Activated naive CD4-positive, alpha-beta T cell (primary cell): ENCODE results near the gene CRHR2.

Experiments
- DNase-seq, 4 experiments: peaks; one replicate each; lab custom pipeline; 2025; lab: John Stamatoyannopoulos, UW

The CRHR2 gene

DNA sequence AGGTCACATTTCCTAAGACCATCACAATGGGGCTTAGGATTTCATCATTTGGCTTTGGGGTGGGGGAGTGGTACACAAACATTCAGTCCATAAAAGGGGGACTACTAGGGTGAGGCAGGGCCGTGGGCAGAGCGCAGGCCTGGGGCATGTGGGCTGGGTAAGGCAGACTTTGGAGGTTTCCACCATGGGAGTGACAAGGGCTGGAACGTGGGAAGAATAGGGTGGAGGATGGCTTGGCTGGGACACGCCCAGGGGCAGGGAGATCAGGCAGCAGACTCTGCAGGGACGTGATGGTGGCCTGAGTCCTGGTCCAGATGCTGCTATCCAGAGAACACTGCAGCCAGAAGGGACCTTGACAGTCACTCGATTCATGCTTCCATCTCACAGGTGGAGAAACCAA lies 24.7 kb upstream of the CRHR2 start:
- no peak for DNase-seq

DNA sequence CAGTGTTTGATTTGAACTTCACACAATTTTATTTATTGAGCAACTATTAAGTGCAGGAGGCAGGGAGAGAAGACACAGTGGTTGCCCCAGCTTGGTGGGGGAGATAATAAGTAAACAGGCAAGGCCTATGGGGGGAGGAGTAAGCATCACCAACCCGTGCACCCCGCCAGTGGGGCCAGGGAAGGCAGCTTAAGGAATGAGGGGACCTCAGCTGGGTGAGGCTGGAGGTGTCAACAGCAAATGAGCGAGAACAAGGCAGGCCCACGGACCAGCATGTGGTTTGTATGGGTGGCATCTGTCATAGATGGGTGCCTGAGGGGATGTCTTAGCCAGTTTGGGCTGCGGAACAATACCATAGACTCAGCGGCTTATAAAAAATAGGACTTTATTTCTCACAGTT lies 24.1 kb upstream of the CRHR2 start:
- no peak for DNase-seq

DNA sequence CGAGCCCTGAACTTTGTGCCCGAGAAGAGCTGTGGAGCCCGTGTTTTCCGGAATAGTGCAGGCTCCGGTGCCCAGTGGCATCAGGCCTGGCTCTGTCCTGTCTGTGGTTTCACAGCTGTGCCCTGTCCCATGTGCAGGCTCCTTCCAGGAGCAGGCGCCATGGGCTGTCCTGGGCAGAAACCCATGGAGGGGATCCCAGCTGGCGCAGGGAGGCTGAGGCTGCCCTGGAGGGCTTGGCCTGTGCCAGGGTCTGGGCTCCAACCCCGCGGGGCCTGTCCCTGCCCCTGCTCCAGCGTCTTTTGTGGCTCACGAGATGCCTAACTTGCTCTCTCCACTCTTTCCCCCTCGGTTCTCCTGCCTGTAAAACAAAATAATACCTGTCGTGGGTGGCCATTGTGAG lies 23.3 kb upstream of the CRHR2 start:
- DNase-seq, result no peak

DNA sequence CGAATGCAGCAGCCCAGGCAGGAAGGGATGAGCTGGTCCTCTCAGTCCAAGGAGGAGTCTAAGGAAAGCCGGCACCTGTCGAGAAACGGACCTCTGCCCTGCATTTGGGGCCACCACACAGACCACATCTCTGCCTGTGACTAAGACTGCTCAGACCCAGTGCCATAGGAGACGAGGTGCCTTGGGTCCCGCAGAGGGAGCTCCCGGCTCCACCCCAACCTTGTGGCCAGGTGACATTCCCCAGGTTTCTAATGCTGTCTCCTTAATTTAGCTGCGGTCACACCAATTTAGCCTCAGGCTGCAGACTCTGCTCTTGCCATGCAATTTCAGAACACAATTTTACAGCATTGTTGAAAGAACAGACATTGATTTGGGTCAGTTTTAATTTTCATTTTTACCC lies 22.8 kb upstream of the CRHR2 start:
- no peak for DNase-seq

DNA sequence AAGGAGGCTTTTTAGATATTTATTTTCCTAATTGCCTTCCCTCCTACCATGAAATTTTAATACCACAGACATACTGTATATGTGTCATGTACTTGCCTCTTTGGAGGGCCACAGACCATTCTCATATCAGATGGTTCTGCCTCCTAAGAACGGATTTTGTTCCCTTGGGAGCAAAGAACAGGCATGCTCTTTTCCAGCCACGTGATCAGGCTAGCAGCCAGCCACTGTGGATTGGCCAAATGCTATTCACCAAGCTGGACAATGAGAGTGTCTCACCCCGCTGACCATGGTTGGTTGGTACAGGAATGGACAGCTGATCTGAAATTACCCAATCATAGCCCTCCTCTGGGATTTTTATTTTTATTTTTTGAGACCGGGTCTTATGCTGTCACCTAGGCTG lies 21.5 kb upstream of the CRHR2 start:
- no peak for DNase-seq

DNA sequence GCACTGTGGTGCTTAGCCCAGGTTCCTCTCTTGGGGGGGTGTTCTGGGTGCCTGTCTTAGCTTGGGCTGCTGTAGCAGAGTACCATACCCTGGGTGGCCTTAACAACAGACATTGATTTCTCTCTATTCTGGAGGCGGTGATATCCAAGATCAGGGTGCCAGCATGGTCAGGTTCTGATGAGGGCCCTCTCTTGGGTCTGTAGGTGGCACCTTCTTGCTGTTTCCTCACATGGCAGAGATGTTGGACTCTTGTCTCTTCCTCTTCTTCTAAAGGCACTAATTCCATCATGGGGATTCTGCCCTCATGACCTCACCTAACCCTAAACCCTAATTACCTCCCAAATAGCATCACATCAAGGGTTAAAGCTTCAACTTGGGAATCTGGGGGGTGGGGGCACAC lies 19.9 kb upstream of the CRHR2 start:
- peak in 1 of 4 experiments; percentile 7 for DNase-seq

DNA sequence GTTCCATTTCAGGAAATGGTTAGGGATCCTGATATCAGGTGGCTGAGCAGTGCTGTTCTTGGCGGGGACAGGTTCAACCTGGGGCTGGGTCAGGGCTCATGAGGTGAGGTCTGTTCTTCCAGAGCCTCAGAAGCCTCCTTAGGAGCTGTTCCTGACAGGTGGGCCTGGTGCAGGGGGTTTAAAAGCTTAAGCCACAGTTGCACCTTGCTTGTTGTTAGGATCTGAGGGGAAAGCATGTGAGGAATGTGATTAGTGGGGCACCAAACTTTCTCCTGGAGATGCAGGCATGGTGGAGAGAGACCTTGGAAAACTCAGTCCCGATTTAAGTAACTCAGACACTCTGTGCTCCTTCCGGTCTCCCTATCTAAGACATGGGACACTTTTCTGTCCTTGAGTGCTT lies 18.7 kb upstream of the CRHR2 start:
- DNase-seq, result no peak

DNA sequence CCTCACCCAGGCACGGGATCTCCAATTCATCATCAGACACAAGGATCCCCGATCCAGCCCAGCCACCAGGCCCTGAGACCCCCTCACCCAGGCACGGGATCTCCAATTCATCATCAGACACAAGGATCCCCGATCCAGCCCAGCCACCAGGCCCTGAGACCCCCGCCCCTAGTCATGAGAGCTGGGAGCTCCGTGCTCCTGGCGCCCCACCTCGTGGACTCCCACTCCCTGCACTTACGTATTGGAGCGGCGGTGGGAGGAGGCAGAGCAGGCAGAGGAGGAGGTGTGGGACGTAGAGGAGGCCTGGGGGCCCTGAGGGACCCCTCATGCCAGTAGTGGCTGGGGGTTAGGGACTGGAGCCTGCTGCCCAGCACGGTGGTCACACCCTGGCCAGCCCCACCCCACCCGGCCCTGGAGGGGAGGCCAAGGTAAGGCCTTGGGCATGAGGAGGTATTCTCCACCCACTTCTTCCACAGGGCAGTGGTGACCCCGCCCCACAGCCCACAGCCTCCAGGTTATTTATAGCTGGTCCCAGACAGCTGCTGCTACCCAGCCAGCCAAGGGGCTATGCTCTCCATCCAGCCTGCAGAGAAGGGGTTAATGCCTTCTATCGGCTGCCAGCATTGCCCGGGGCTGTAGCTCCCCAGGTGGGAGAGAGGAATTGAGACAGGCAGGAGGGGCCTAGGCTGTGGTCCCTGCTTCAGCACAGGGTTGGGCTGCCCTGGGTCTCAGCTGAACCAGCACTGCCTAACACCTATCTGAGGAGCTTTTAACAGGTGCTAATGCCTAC lies 17.6 kb upstream of the CRHR2 start:
- DNase-seq, result no peak

DNA sequence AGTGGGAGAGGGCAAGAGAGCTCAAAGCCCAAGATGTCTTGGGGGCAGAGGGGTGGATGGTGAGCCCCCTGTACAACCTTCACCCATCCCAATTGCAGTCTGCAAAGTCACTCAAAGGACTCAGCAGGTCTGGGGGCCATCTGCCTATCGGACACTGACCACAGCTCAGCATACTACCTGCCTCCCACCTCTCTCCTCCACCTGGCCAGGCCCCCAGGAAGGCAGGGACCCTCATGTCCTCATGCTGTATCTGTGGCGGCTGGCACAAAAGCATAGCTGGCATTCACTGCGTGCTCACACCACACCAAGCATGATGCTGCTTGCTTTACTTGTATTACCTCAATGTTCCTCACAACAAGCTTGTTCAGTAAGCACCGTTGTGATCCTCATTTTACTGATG lies 16.2 kb upstream of the CRHR2 start:
- no peak for DNase-seq

DNA sequence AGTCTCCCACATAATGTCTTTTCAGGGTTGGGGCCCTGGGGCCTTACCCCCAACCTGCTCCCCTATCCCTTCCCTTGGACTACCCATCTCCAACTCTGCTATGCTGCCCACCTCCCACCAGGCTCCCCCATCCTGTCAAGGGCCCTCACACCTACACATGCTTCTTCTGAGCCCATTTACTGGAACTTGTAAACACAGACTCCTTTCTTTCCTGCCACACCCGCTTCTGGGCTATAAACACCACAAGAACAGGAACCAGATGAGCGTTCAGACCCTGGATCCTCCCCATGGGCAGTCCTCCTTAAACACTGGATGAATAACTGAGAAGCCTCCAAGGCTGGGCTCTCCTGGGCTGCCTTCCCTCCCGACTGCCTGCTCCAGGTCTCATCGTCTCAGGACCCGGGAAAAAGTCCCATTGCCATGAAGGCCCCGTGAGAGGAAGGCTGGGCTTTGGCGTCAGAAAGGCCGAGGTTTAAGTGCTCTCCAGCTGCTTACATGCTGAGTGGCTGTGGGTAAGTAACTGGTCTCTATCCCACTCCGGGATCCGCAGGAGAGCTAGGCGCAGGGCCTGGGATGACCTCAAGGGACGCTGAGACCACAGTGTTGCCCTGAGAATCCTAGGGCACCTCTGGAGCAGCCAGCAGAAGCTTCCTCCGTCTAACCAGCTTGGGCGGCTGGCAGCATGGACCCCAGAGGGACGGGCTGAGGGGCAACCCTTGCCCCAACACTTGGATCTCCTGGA lies 15.6 kb upstream of the CRHR2 start:
- peak in 1 of 4 experiments; percentile 7 for DNase-seq

DNA sequence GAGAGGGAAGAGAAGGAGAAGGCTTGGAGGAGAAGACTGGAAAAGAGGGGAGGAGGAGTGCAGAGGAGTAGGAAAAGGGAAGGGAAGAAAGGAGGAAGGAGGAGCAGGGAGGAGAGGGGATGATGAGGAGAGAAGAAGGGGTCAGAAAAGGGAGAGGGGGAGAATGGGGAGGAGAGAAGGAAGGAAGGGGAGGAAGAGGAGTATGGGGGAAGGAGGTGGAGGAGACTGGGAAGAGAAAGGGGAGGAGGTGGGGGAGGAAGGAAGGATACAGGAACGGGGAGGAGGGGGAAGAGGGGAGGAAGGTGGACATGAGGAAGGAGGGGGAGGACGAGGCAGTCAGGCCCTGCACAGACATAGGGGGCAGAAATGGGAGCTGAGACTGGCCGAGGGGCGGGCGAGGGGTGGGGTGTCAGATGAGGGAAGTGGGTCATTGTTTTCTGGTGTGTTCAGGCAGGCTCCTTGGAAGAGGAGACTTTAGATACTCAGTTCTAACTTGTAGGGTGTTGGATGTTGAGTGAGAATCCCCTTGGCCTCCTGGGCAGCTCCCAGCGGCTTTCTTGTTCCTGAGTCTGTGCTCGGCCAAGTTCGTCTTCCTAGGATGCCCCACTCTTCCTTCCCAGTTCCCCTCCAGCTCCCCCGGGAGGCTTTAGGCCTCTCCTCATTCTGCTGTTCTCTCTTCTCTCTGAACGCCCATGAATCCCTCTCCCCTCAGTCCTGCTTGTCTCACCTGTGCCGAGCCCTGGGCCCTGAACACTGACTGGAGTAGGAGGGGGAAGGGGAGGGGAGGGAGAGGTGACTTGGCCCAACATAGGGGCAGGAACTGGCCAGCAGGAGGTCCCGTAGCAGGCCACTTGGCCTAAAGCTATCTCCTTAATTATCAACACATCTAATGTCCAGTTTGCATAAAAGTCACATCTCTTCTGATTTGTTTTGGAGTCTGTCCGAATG lies 12.8 kb upstream of the CRHR2 start:
- no peak for DNase-seq

DNA sequence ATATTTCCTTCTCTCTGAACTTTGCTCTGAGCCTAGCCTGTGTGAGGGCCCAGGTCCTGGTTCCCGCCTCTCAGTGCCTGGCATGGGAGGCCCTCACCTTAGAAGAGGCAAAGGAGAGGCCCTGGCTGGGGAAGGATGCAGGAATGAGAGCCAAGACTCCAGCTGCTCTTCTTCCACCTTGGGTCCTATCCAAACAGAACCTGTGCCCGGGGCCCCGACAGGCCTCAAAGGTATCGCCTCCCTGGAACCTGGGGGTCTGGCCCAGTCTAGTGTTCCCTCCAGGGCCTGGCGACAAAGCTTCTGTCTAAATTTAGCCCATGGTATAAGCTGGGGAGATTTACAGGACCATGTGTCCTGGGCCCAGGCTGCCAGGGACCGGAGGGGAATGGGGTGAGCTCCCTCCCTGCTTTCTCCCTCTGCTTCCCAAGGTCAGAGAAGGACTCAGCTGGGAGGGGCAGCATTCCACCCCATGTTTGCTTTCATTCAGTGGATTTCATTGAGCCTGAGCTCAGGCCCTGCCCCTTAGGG lies 12.0 kb upstream of the CRHR2 start:
- no peak for DNase-seq

DNA sequence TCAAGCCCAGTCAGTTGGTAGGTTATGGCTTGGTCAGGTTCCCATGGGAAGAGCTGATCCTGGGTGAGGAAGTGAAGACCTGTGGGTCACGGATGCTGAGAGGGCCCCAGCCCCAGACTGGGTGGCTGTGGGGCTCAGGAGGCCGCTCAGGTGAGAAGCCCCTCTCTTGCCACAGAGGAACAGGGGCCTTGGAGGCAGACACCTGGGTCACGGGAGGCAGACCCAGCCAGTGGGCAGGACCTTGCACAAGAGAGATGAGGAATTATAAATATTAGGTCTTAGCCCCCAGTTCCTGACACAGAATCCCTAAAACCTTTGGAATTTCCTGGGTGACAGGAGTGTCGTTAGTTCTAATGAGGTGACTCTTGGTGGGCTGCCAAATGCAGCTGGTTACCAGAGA lies 10.6 kb upstream of the CRHR2 start:
- DNase-seq, result no peak

DNA sequence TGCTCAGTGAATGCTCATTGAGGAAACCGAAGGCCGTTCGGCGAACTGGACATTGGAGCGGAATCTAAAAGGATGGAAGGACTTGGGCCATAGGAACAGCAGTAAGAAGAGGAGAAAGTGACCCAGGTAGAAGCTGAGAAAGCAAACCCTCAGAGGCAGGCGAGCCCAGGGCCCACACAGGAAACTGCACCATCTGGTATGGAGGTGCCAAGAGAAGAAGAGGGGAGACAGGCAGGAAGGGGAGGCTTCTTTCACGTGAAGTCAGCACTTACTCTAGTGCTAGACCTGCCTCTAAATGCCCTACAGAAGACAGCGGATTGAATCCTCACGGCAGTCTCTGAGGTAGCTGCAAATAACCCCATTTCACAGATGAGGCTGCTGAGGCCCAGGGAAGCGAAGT lies 10.2 kb upstream of the CRHR2 start:
- no peak for DNase-seq

DNA sequence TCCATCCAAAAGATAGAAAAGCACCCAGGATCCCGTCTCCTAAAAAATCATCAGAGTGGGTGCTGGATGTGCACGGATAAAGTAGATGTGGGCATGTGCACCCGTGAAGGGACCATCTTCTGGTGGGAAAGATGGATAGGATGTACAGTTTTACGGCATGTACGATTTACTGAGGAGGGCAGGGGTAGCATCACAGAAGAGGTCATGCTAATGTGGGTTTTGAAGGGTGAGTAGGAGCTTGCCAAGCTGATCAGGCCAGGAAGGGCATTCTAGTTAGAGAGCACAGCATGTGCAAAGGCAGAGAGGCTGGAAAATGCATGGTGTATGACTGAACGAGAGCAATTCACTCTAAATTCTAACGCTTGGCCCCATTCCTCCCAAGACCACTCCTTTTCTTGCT lies 7.8 kb upstream of the CRHR2 start:
- no peak for DNase-seq

DNA sequence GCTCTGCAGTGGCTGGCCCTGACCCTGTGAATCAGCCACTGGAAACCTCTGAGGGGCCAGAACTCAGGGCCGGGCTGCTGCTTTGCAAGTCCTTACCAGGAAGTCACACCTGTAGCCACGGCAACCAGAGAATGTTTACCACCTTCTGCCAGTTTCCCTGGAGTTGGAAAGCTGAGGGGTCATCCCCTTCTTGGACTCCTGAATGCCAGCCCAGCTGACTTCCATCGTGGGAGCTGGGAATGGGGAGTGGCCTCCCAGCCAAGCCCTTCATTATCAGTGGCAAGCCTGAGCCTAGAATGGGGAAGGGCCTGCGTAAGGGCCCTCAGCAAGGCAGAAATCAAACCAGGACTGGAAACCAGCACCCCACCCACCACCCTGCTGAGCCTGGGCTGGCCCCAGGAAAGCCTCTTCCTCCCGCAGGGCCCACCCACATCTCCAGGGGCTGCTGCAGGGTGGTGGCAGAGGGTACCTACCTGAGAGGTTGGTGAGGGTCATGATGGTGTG lies 6.5 kb upstream of the CRHR2 start:
- no peak for DNase-seq

DNA sequence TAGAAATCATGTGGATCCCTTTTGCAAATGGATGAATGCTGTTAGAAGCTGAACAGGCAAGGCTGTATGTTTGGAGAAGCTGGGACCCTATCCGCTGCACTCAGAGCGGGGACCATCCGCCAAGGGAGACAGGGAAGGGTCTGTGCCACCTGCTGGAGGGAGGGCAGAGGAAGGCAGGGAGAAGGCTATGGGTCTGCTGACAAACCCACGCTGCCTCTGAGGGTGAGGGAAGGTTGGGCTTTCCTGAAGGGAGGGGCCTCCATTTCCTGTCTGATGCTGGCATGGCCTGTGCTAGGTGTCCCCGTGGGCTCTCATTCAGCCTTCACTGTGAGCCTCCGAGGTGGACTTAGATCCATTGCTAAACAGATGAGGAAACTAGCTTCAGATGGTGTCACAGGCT lies 5.3 kb upstream of the CRHR2 start:
- no peak for DNase-seq

DNA sequence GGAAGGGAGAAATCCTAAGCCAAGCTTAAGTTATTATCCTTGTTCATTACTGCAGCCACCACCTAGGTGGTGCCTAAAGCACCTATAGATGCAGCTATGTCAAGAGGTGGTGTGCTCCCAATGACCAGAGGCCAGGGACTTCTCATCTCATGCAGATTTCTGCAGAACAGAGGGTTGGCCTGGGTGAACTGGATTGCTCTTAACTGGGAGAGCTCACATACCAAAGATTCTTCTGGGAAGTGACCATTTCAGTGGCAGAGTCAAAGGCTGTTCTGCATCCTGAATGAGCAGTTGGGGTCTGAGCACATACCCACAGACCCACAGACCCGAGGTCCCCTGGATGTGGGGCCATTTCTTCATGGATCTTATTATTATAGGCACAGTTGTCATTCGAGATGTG lies 2.1 kb upstream of the CRHR2 start:
- no peak for DNase-seq

DNA sequence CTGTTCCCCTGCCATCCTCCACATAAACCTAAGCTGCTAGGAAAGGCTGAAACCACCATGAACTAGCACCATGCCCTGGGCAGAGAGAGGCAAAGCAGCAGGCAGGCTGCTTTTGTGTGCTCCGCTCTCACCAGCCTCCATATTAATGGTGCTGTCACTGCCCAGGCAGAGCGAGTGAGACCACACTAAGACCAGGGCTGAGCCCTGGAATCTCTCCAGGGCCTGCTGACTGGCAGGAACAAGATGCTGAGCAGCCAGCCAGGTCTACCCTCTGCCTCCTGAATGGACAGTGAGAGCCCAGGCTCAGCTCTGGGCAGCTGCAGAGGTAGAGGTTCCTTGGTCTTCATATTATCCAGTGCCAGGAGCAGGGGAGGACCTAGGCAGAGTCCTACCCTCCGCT lies 1.6 kb upstream of the CRHR2 start:
- no peak for DNase-seq

DNA sequence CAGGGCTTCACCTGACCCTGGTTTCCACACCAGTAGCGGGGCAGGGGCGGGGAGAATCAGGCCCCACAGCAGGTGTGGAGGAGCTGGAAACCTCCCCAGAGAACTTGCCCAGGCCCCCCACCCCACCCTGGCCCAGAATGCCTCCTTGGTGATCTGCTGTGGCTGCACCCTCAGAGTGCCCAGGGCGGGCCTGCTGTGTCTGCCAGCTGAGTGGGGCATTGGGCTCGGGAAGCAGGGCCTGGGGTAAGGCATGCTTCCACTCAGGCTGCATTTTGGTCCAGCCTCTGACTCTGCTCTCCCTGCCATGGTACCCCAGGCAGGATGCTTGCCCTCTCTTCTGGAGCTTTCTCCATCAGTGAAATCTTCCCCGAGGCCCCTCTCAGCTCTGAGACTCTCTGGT lies 1.1 kb upstream of the CRHR2 start:
- no peak for DNase-seq

DNA sequence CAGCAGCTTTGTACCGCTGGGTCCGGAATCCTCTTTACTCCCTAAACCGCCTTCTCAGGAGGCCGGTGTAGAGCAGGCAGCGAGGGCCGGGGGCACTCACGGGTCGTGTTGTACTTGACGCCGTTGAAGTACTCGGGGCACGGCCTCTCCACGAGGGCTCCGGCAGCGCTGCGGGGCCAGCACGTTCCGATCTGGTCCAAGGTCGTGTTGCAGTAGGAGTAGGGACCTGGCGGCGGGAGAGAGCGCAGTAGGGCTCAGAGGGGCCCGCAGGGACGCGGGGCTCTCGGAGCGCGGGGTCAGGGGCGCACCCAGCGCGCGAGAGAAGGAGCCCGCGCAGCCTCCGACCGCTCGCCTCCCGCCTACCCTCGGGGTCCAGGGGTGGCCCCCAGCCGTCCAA lies 443 bp downstream of the CRHR2 start:
- no peak for DNase-seq

DNA sequence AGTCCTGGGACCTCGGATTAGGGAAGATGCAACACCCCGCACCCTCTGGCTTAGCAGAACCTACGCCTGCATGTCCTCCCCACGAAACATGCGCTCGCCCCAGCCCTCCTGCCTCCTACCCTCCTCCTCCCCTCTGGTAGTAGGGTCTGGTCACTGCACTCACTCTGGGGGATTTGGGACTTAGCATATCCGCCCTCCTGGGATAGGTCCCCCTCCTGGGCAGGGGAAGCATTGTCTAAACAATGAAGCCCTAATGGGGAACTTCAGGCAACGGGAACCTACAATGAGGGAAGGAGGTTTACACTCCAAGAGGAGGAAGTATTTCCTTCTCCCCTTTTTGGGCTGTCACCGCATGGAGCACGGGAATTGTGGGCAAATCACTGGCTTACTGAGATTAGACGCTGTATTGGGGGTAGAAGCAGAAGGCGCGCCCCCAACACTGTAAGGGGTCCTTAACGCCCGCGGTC lies 892 bp downstream of the CRHR2 start:
- DNase-seq, result no peak
